KMS-11 (cell line): Measurements from ENCODE around the gene HPS4.

Source experiments
- H2AFZ ChIP-seq: fragments of 200-600 bp; sonication (generic); 2 replicates; pipeline ENCODE4 v1.6.1; 2016; ENCODE audit warnings: antibody characterized with exemption, mixed run types, low read depth
- H3K27ac ChIP-seq: fragments of 200-600 bp; sonication (generic); 2 replicates; pipeline ENCODE4 v1.6.1; 2016; ENCODE audit warnings: mild to moderate bottlenecking, mixed run types
- H3K27me3 ChIP-seq: fragments of 200-600 bp; sonication (generic); 2 replicates; pipeline ENCODE4 v1.6.1; 2017; ENCODE audit warnings: mild to moderate bottlenecking, low read depth, mixed run types, moderate library complexity; ENCODE audit not compliant: insufficient read depth
- H3K36me3 ChIP-seq: fragments of 200-600 bp; sonication (generic); 2 replicates; pipeline ENCODE4 v1.6.1; 2017; ENCODE audit warnings: mild to moderate bottlenecking, mixed run types; ENCODE audit not compliant: insufficient read depth
- H3K4me1 ChIP-seq: fragments of 200-600 bp; sonication (generic); 2 replicates; pipeline ENCODE4 v1.6.1; 2016; ENCODE audit warnings: mild to moderate bottlenecking, low read depth, mixed run types; ENCODE audit not compliant: poor library complexity, severe bottlenecking
- H3K4me2 ChIP-seq: fragments of 200-600 bp; sonication (generic); 2 replicates; pipeline ENCODE4 v1.7.0; 2016; ENCODE audit warnings: mild to moderate bottlenecking, mixed run types
- H3K4me3 ChIP-seq: fragments of 200-600 bp; sonication (generic); IDR thresholded peaks from 2 replicates; pipeline ENCODE4 v1.6.1; 2017; ENCODE audit warnings: low read depth, low read length, mixed read lengths; ENCODE audit not compliant: insufficient read depth
- H3K79me2 ChIP-seq: fragments of 200-600 bp; sonication (generic); 2 replicates; pipeline ENCODE4 v1.6.1; 2016; ENCODE audit warnings: low read depth, mixed run types; ENCODE audit not compliant: insufficient read depth
- H3K9ac ChIP-seq: fragments of 200-600 bp; sonication (generic); 2 replicates; pipeline ENCODE4 v1.6.1; 2016; ENCODE audit warnings: mild to moderate bottlenecking, mixed run types
- H4K20me1 ChIP-seq: fragments of 200-600 bp; sonication (generic); 2 replicates; pipeline ENCODE4 v1.6.1; 2016; ENCODE audit warnings: mild to moderate bottlenecking, mixed run types; ENCODE audit not compliant: insufficient read depth
- TF ChIP-seq, protein P1 (sequence below): fragments of 200-600 bp; sonication (generic); conservative IDR thresholded peaks from 2 replicates; pipeline ENCODE4 v1.6.1; 2017; ENCODE audit warnings: low read depth, mild to moderate bottlenecking, antibody characterized with exemption, low read length, moderate library complexity, mixed read lengths

HPS4 gene

DNA sequence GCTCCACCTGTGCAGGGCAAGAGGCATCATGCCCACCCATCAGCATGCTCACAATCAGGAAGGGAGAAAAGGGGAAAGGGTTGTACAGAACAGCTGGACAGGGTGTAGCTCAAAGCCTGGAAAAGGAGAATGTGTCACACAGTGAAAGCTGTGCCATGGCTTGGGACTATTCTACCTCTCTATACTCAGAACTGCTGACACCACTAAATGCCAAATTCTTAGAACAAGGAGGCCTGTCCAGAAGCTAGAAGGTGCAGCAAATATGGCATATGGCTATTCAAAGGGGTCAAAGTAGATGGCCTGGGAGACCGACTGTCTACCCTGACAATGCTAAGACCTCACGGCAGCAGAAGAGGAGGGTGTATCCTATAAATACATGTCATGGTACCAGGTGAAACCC, 12.8 kb downstream of the HPS4 start:
- H3K4me2 ChIP-seq, result no peak overlapping the region
- H3K27ac ChIP-seq, result no peak overlapping the region
- H3K36me3 ChIP-seq, result no peaks in the 10 kb centered on the region
- H3K79me2 ChIP-seq, result no peaks in the 10 kb centered on the region
- H3K4me3 ChIP-seq, result no peak overlapping the region
- peaks cover 11% of the 10 kb centered on the region for H3K4me1 ChIP-seq
- no peak overlapping the region for H3K9ac ChIP-seq
- no peaks in the 10 kb centered on the region for H3K27me3 ChIP-seq
- no peaks in the 10 kb centered on the region for H4K20me1 ChIP-seq
- TF ChIP-seq, protein P1, sequence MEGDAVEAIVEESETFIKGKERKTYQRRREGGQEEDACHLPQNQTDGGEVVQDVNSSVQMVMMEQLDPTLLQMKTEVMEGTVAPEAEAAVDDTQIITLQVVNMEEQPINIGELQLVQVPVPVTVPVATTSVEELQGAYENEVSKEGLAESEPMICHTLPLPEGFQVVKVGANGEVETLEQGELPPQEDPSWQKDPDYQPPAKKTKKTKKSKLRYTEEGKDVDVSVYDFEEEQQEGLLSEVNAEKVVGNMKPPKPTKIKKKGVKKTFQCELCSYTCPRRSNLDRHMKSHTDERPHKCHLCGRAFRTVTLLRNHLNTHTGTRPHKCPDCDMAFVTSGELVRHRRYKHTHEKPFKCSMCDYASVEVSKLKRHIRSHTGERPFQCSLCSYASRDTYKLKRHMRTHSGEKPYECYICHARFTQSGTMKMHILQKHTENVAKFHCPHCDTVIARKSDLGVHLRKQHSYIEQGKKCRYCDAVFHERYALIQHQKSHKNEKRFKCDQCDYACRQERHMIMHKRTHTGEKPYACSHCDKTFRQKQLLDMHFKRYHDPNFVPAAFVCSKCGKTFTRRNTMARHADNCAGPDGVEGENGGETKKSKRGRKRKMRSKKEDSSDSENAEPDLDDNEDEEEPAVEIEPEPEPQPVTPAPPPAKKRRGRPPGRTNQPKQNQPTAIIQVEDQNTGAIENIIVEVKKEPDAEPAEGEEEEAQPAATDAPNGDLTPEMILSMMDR, result no peak
- no peak overlapping the region for H2AFZ ChIP-seq

DNA sequence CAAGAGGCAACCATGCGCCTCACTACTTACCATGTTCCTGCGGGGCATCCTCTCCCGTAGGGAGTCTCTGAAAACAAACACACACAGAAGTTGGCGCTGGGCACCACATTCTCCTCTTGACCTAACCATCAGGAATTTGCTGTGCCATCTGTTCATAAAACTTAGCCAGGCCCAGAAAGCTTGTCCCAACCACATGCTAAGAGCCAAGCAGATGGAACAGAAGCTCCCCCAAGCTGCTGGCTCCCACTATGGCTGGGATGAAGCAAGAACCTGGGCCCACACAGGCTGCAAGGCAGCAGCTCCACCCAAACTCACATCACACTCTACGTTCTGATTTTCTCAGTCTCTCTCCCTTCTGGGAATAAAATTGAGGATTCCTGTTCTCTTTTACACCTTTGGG, 17.4 kb downstream of the HPS4 start:
- H4K20me1 ChIP-seq, result no peaks in the 10 kb centered on the region
- no peaks in the 10 kb centered on the region for H3K36me3 ChIP-seq

DNA sequence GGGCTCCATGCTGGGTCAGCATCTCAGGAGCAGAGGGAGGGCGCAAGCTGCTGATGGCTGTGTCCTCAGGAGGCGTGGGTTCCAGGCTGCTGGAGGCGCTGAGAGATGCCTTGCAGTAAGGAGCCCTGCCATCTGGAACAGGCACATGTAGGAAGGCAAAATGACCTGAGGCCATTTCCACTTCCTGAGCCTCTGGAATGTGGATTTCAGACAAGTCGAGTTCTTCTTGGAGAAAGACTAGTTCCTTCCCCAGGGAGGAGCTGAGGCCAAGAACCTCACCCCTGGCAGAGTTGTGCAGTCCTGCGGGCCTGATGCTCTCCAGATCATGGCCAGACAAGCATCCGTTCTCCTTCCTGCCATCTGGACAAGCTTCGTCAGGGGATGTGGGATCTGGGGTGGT, 19.3 kb downstream of the HPS4 start:
- Histone ChIP-seq H3K79me2 (no peaks in the 10 kb centered on the region), H3K9ac (no peak overlapping the region), H3K36me3 (no peaks in the 10 kb centered on the region), H3K4me2 (no peak overlapping the region), H3K4me3 (no peak overlapping the region), H4K20me1 (no peaks in the 10 kb centered on the region), H2AFZ (no peak overlapping the region), H3K4me1 (no peaks in the 10 kb centered on the region), H3K27ac (no peak overlapping the region), H3K27me3 (no peaks in the 10 kb centered on the region)
- TF ChIP-seq, protein P1, result no peak

More for the DNA sequence above, 17.4 kb downstream of the HPS4 start:
- Histone ChIP-seq H3K9ac (no peak overlapping the region), H3K79me2 (no peaks in the 10 kb centered on the region), H3K4me2 (no peak overlapping the region), H3K27me3 (no peaks in the 10 kb centered on the region), H3K4me1 (no peaks in the 10 kb centered on the region), H3K27ac (no peak overlapping the region), H3K4me3 (no peak overlapping the region), H2AFZ (no peak overlapping the region)
- TF ChIP-seq, protein P1, result no peak

DNA sequence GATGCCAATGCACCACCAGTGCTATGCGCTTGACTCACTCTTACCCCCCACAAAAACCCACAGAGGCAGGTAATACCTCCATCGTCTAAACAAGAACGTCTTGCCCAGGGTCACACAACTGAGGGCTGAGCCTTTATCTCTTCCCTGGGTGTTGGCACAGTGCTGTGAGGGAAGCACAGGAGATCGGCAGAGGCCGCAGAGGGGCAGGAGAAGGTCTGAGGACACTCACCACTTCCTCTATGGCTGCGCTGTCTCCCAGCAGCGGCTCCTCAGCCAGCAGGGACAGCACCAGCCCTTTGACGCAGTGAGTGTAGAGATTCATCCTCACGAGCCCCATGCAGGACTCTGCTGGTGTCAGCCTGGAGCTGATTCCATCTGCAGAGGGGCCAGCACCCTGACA, 19.9 kb downstream of the HPS4 start:
- Histone ChIP-seq H3K9ac (no peak overlapping the region), H3K36me3 (no peaks in the 10 kb centered on the region), H3K4me1 (no peaks in the 10 kb centered on the region), H3K4me2 (no peak overlapping the region), H3K27ac (no peak overlapping the region), H2AFZ (no peak overlapping the region), H4K20me1 (no peaks in the 10 kb centered on the region), H3K27me3 (no peaks in the 10 kb centered on the region), H3K79me2 (no peaks in the 10 kb centered on the region), H3K4me3 (no peak overlapping the region)
- TF ChIP-seq, protein P1, result no peak

DNA sequence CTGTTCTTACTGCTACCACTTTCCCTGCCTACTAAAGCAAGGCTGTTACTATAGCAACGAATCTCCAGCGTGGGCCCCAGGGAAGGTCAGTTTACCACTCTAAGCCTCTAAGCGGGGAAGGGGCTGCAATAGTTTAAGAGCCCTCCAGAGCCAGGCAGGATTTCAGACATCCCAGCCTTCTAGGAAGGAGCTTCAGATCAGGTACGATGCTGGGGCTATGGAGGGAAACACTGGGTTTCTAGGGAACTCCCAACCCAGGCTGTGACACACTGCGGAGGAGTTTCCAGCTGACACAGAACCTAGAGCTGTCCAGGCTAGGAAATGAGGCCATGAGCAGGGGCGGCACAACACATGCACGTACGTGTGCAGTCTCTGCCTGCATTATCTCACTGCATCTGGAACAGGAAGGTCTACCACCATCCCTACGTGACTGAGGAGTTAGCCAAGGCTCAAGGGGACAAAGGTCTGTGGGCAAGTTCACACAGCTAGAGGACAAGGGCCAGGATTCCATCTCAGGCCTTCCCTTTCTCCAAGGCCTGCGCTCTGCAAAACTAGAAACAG, 20.4 kb downstream of the HPS4 start:
- H3K4me3 ChIP-seq, result no peak overlapping the region
- TF ChIP-seq, protein P1, result no peak
- H3K79me2 ChIP-seq, result no peaks in the 10 kb centered on the region
- H3K36me3 ChIP-seq, result no peaks in the 10 kb centered on the region
- H2AFZ ChIP-seq, result no peak overlapping the region
- H3K4me2 ChIP-seq, result no peak overlapping the region
- no peaks in the 10 kb centered on the region for H3K27me3 ChIP-seq
- no peak overlapping the region for H3K9ac ChIP-seq
- no peaks in the 10 kb centered on the region for H4K20me1 ChIP-seq
- no peaks in the 10 kb centered on the region for H3K4me1 ChIP-seq
- no peak overlapping the region for H3K27ac ChIP-seq
